ENCODE results near the gene INSM1.
A peak's percentile ranks its signal among the peaks of the same experiment; 100 is the strongest.

Gene INSM1

DNA sequence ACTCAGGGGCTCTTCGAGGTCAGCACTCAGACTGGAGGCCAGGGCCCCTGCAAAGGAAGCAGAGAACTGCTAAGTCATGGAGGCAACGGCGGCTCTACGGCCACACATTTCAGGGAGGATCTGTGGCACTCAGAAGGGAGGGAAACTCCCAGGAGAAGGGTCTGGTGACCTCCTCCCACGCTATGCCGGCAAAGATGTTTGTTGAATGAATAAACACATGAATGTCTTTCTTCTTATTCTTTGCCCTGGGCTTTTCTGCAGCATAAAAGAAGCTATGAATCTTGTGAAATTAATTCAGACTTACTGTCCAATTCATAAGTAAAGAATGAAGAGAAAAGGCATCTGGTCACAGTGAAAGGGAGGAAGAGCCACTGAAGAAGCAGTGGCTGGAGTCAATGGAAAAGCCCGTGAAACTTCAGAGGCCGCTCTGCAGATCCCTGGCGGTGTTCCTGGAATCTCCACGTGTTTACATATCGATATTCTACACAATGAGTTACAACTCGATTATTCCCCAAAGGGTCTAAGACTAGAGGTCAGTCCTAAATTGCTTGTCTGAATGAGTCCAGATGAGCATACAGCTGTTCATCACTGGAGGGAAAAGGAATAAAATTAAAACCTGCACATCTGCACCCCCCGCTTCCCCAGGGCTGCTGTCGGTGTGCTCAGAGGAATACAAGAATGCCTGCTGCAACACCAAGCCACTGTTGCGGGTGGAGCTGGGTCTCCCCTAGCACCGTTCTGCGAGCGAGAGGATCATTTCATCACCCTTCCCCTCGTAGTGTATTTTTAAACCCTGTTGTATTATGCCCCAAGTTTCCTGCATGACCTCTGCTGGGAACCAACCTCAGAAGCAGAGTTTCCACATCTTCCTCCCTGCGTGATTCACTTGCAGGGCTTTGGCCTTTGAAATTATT, 25.6 kb downstream of the INSM1 start:
- TF ChIP-seq, protein P1, sequence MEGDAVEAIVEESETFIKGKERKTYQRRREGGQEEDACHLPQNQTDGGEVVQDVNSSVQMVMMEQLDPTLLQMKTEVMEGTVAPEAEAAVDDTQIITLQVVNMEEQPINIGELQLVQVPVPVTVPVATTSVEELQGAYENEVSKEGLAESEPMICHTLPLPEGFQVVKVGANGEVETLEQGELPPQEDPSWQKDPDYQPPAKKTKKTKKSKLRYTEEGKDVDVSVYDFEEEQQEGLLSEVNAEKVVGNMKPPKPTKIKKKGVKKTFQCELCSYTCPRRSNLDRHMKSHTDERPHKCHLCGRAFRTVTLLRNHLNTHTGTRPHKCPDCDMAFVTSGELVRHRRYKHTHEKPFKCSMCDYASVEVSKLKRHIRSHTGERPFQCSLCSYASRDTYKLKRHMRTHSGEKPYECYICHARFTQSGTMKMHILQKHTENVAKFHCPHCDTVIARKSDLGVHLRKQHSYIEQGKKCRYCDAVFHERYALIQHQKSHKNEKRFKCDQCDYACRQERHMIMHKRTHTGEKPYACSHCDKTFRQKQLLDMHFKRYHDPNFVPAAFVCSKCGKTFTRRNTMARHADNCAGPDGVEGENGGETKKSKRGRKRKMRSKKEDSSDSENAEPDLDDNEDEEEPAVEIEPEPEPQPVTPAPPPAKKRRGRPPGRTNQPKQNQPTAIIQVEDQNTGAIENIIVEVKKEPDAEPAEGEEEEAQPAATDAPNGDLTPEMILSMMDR (IDR thresholded peaks at IDR 0.05; ENCODE audit: low read length, missing control alignments) = no peak
- H3K4me3 ChIP-seq (replicated peaks; ENCODE audit: low read depth, low read length) = no peak overlapping the region
- peak; percentile 16 for DNase-seq (ENCODE audit: low read depth)

DNA sequence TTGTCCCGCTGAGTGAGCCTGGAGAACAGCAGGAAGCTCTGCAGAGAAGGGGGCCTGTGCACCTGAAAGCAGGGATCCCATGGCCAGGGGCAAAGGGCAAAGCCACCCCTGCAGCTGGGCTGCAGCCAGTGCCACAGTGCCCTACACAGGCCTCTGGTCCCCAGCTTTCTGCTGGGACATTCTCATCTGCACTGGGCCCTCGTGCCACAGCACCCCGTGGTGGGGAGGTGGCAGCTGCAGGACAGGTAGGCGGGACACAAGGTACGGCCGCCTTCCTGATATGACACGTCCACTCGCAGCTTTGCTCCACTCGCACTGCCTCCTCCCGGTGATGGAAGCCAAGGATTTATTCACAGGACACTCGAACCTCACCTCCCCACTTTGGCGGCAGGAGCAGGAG, 27.2 kb downstream of the INSM1 start:
- TF ChIP-seq, protein P1 (IDR thresholded peaks at IDR 0.05; ENCODE audit: low read length, missing control alignments) = no peak
- no peak for DNase-seq (ENCODE audit: low read depth)

DNA sequence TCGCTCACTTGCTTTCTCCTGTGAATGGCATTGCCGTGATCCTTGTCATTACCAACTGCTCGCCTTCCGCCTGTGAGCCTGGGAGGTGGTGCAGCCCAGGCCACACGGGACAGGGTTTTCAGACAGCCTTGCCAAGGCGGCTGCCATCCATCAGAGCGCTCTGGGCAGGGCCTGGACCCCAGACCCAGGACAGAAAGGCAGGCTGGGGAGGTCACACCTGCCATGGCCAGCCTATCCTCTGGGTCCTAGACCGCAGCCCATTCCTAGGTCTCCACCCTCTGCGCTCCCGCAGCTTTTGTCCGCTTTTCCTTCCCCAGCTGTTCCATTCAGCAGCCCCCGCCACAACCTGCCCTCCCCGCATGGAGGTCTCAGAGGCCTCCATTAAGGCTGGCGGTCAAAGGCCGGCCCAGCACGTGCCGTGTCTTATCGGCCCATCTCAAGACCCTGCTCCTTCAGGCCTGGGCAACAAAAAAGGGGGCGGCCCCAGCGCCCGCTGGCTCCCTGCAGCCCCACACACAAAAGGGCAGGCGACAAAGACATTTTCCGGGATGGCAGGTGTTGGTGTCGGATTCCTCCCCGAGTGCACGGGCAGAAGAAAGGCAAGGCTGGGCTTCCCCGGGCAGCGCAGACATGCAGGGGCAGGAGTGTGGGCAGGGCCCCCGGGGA, 28.1 kb downstream of the INSM1 start:
- H3K4me3 ChIP-seq (replicated peaks; ENCODE audit: low read depth, low read length) = no peak overlapping the region
- no peak for DNase-seq (ENCODE audit: low read depth)
- TF ChIP-seq, protein P1 (IDR thresholded peaks at IDR 0.05; ENCODE audit: low read length, missing control alignments) = no peak

More for the DNA sequence above, 27.2 kb downstream of the INSM1 start:
- no peak overlapping the region for H3K4me3 ChIP-seq (replicated peaks; ENCODE audit: low read depth, low read length)

DNA sequence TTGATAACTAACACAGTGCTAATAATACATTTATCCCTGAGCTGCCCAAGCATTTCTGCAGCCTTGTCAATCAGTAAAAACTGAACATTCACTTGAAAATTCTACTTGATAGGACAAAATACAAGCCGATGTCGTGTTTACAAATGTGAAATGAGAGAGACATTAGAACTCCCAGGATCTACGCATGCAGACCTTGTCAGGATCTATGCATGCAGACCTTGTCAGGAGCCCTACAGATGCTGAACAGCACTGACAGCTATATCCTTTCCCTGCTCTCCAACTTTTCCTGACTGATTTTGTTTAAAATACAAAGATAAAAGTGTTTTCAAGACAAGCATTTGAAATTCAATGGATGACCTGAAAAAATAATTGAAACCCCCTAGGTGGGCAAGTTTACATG, 28.9 kb downstream of the INSM1 start:
- no peak for DNase-seq (ENCODE audit: low read depth)

DNA sequence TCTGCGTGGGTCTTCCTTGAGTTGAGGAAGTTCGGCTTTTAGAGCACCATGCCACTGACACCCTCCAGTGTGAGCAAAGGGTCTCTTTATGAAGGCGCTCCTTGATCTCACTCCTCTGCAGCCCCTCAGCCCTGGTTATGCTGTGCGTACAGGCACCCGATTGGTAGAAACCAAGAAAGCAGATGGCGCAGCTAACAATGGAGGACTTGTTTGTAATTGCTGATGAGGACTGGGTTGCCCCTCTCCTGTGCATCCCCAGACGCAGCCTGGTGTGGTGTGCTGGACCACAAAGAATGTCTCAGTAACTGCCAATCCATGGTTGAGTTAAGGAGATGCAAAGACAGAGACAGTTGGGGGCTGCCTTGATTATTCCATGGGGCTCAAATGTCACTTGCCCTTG, 30.2 kb downstream of the INSM1 start:
- TF ChIP-seq, protein P1 (IDR thresholded peaks at IDR 0.05; ENCODE audit: low read length, missing control alignments) = no peak
- no peak for DNase-seq (ENCODE audit: low read depth)
- H3K4me3 ChIP-seq (replicated peaks; ENCODE audit: low read depth, low read length) = no peak overlapping the region

More for the DNA sequence above, 28.9 kb downstream of the INSM1 start:
- no peak overlapping the region for H3K4me3 ChIP-seq (replicated peaks; ENCODE audit: low read depth, low read length)
- TF ChIP-seq, protein P1 (IDR thresholded peaks at IDR 0.05; ENCODE audit: low read length, missing control alignments) = no peak

DNA sequence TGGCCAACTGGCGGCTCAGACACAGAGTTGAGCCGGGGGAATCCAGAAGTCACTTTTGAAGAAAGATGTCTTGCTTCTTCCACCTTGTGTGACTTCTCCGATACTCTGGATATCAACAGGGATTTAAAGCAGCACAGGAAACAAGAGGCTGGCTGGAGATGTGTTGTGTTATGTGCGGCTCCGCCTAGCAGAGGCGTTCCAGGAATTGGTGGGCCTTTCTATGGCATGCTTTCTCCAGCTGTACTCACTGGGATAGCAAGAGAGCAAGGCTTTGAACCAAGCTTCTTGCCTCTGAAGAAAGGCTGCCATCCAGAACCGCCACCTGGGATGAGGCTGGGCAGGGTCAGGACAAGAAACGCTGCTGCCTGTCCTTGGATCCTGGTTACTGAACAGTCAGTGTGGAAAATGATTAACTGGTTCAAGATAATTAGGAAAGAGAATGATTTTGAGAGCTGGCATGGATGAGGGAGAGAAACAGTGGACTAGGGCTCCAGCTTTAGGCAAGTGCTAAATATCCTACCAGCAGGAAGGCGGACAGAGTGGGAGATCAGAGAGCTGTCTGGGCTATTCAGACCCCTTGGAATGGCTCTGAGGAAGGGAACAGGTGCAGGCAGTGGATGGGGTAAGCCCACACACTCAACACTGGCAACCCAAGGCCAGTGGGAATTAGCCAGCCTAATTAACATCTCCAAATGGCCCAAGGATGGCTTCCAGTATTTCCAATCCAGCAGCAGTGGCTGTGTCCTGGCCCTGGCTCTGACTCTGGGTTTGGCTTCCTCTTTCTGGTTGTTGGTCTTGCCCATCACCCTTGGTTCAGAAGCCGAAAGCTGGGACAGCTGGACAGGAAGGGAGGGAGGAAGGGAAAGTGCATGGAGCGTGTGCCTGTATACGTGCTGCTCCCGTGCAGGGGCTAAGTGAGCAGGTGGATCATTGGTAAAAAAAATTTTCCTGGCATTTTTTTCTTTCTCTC, 31.9 kb downstream of the INSM1 start:
- no peak overlapping the region for H3K4me3 ChIP-seq (replicated peaks; ENCODE audit: low read depth, low read length)
- TF ChIP-seq, protein P1 (IDR thresholded peaks at IDR 0.05; ENCODE audit: low read length, missing control alignments) = no peak
- DNase-seq (ENCODE audit: low read depth) = no peak
